Measurements from ENCODE around the gene SLC35F1.

GRCh38 chr6:118319416-118319815, 412.4 kb downstream of the SLC35F1 start:
- no peak for TF ChIP-seq CTCF (IDR thresholded peaks at IDR 0.05; ENCODE audit: low read length)
- TF ChIP-seq EZH2 (IDR thresholded peaks at IDR 0.05; ENCODE audit: borderline replicate concordance, low read length): no peak
